ENCODE data around the gene FAM72C. TPM values are rescaled to one million over a fixed set of nuclear protein-coding genes. Genes with fewer than 3 reads are reported as not detected.
"Not testable (repeated sequence)": the region's sequence is repeated elsewhere in the genome, so short reads cannot be mapped to it uniquely, and the experiment has no call there.

FAM72C gene
- total and polyA plus RNA-seq, 2 of the 8 experiments (the other 6 are each of a cell fraction or from before 2014, with no cell fraction given) = 1.9 to 6.3 TPM

- H2AK5ac ChIP-seq (ENCODE audit: low read depth, low read length); H2BK12ac ChIP-seq (ENCODE audit: low read depth, low read length); FAIRE-seq; H4K8ac ChIP-seq (ENCODE audit: extremely low read depth, insufficient read depth, low read length); H3K79me2 ChIP-seq (ENCODE audit: control insufficient read depth in 1 of 2, insufficient read depth in 2 of 2, low read length in 2 of 2); H3K14ac ChIP-seq (ENCODE audit: insufficient read length); H3K9me3 ChIP-seq (ENCODE audit: insufficient read depth in 2 of 2, low read depth in 1 of 2, low read length in 1 of 2); H3K4me2 ChIP-seq (ENCODE audit: insufficient read depth in 1 of 2, low read depth in 2 of 2, low read length in 2 of 2); H4K91ac ChIP-seq (replicated peaks; ENCODE audit: insufficient read length, low read length); H2BK5ac ChIP-seq (ENCODE audit: low read depth, low read length); H2BK20ac ChIP-seq (ENCODE audit: low read length); H3K27ac ChIP-seq (ENCODE audit: low read depth, low read length); H4K5ac ChIP-seq (ENCODE audit: insufficient read length, low read depth, low read length); H3K9ac ChIP-seq (replicated peaks in 1 of 4; ENCODE audit: extremely low read depth in 1 of 4, low read depth in 3 of 4, low read length in 3 of 4); CTCF ChIA-PET (ENCODE audit: partially characterized antibody); H3K23ac ChIP-seq (ENCODE audit: insufficient read length); H3K79me1 ChIP-seq (ENCODE audit: low read depth, low read length); H4K20me1 ChIP-seq (replicated peaks in 1 of 2; ENCODE audit: control insufficient read depth in 1 of 2, insufficient read depth in 2 of 2, low read length in 2 of 2); H3K4ac ChIP-seq (replicated peaks; ENCODE audit: insufficient read length, low read depth, low read length); H2BK15ac ChIP-seq (ENCODE audit: low read length); H3K23me2 ChIP-seq (ENCODE audit: low read depth, low read length); H2BK120ac ChIP-seq (replicated peaks; ENCODE audit: low read depth, low read length); DNase-seq (ENCODE audit: low read depth in 1 of 2, low spot score in 2 of 2); H3K4me3 ChIP-seq (ENCODE audit: extremely low read depth in 1 of 4, insufficient read depth in 2 of 4, low read depth in 3 of 4, low read length in 4 of 4); H3K27me3 ChIP-seq (replicated peaks in 1 of 4; ENCODE audit: control insufficient read depth in 3 of 4, extremely low read depth in 1 of 4, insufficient read depth in 3 of 4, low read length in 3 of 4); POLR2A ChIA-PET (ENCODE audit: partially characterized antibody); H3K4me1 ChIP-seq (replicated peaks in 1 of 4; ENCODE audit: control insufficient read depth in 3 of 4, insufficient read depth in 4 of 4, low read length in 3 of 4); H3K36me3 ChIP-seq (ENCODE audit: control insufficient read depth in 2 of 4, insufficient read depth in 4 of 4, low read length in 3 of 4); H2AFZ ChIP-seq (ENCODE audit: low read length); H3K18ac ChIP-seq (ENCODE audit: extremely low read depth, low read length); H3K56ac ChIP-seq (replicated peaks; ENCODE audit: insufficient read length, low read depth, low read length): not testable (repeated sequence)
- WGBS, 2 experiments (ENCODE audit: extremely low coverage in 1 of 2, insufficient coverage in 1 of 2, insufficient read length in 1 of 2, insufficient replicate concordance in 2 of 2, low coverage in 1 of 2, low lambda C conversion rate in 2 of 2, missing lambda C conversion rate in 1 of 2) = no CpG with 5 or more reads among the region's 48 CpGs
Measured at GRCh38 chr1:143972753-143973326, 1.1 kb upstream of the FAM72C start.

GRCh38 chr1:143965860-143966259 lies 5.9 kb downstream of the FAM72C start:
- no CpG with 5 or more reads among the region's 1 CpG for WGBS, 2 experiments (ENCODE audit: extremely low coverage in 1 of 2, insufficient coverage in 1 of 2, insufficient read length in 1 of 2, insufficient replicate concordance in 2 of 2, low coverage in 1 of 2, low lambda C conversion rate in 2 of 2, missing lambda C conversion rate in 1 of 2)
- H4K91ac ChIP-seq (replicated peaks; ENCODE audit: insufficient read length, low read length); H3K79me2 ChIP-seq (ENCODE audit: control insufficient read depth in 1 of 2, insufficient read depth in 2 of 2, low read length in 2 of 2); H3K9me3 ChIP-seq (ENCODE audit: insufficient read depth in 2 of 2, low read depth in 1 of 2, low read length in 1 of 2); H2BK12ac ChIP-seq (ENCODE audit: low read depth, low read length); H2BK20ac ChIP-seq (ENCODE audit: low read length); H3K4me2 ChIP-seq (ENCODE audit: insufficient read depth in 1 of 2, low read depth in 2 of 2, low read length in 2 of 2); H3K56ac ChIP-seq (replicated peaks; ENCODE audit: insufficient read length, low read depth, low read length); H3K18ac ChIP-seq (ENCODE audit: extremely low read depth, low read length); CTCF ChIA-PET (ENCODE audit: partially characterized antibody); FAIRE-seq; H3K14ac ChIP-seq (ENCODE audit: insufficient read length); H2AK5ac ChIP-seq (ENCODE audit: low read depth, low read length); H4K8ac ChIP-seq (ENCODE audit: extremely low read depth, insufficient read depth, low read length); H3K23me2 ChIP-seq (ENCODE audit: low read depth, low read length); H2BK5ac ChIP-seq (ENCODE audit: low read depth, low read length); H3K27ac ChIP-seq (ENCODE audit: low read depth, low read length); H3K4me1 ChIP-seq (replicated peaks in 1 of 4; ENCODE audit: control insufficient read depth in 3 of 4, insufficient read depth in 4 of 4, low read length in 3 of 4); H4K5ac ChIP-seq (ENCODE audit: insufficient read length, low read depth, low read length); H3K4me3 ChIP-seq (ENCODE audit: extremely low read depth in 1 of 4, insufficient read depth in 2 of 4, low read depth in 3 of 4, low read length in 4 of 4); H3K9ac ChIP-seq (replicated peaks in 1 of 4; ENCODE audit: extremely low read depth in 1 of 4, low read depth in 3 of 4, low read length in 3 of 4); H3K79me1 ChIP-seq (ENCODE audit: low read depth, low read length); H2BK120ac ChIP-seq (replicated peaks; ENCODE audit: low read depth, low read length); H3K4ac ChIP-seq (replicated peaks; ENCODE audit: insufficient read length, low read depth, low read length); POLR2A ChIA-PET (ENCODE audit: partially characterized antibody); H3K23ac ChIP-seq (ENCODE audit: insufficient read length); H4K20me1 ChIP-seq (replicated peaks in 1 of 2; ENCODE audit: control insufficient read depth in 1 of 2, insufficient read depth in 2 of 2, low read length in 2 of 2); H2BK15ac ChIP-seq (ENCODE audit: low read length); DNase-seq (ENCODE audit: low read depth in 1 of 2, low spot score in 2 of 2); H2AFZ ChIP-seq (ENCODE audit: low read length); H3K36me3 ChIP-seq (ENCODE audit: control insufficient read depth in 2 of 4, insufficient read depth in 4 of 4, low read length in 3 of 4); H3K27me3 ChIP-seq (replicated peaks in 1 of 4; ENCODE audit: control insufficient read depth in 3 of 4, extremely low read depth in 1 of 4, insufficient read depth in 3 of 4, low read length in 3 of 4): not testable (repeated sequence)
